Endothelial cell of umbilical vein (primary cell): ENCODE measurements around the gene CCDC3. TPM values are rescaled to one million over a fixed set of nuclear protein-coding genes. Genes with fewer than 3 reads are reported as not detected.

Source experiments
- BruUV-seq: library from RNA; stranded (reverse); fragments of 400-500 nt; replicated peaks from 2 replicates; lab custom pipeline; 2021; lab: Mats Ljungman, UMichigan
- CTCF ChIA-PET: fragments of 300-600, 350-600 bp; sonication (Branson Sonifier 250); formaldehyde crosslinking; loops from one replicate; lab custom pipeline; 2021; ENCODE audit warnings: antibody characterized with exemption, inconsistent platforms; lab: Charles Lee
- POLR2A ChIA-PET: fragments of 300-600, 350-600 bp; sonication (Branson Sonifier 250); formaldehyde crosslinking; loops from one replicate; lab custom pipeline; 2021; ENCODE audit warnings: antibody characterized with exemption, inconsistent platforms; lab: Charles Lee
- DNase-seq: peaks from one replicate; pipeline ENCODE4 v3.0.0-alpha.2; 2011; ENCODE audit warnings: low read depth, low spot score
- FAIRE-seq: peaks from 2 replicates; lab custom pipeline; 2011; peaks lifted over from hg19 to GRCh38; lab: Jason Lieb, UNC
- H2AFZ ChIP-seq: 2 replicates; pipeline ENCODE4 v1.6.0; 2012; ENCODE audit warnings: low read depth, low read length, control low read depth, inconsistent platforms
- H3K27ac ChIP-seq: 2 replicates; pipeline ENCODE4 v1.5.1; 2011; ENCODE audit warnings: low read depth, mild to moderate bottlenecking, control low read depth, low read length, moderate library complexity; ENCODE audit not compliant: insufficient read depth
- H3K27me3 ChIP-seq, 2 experiments: 2 replicates each; pipeline versions ENCODE4 v1.6.0 to v1.6.1; 2011; ENCODE audit warnings: low read length in 2 of 2, mixed read lengths in 1 of 2; ENCODE audit not compliant: control insufficient read depth in 2 of 2, insufficient read depth in 2 of 2
- H3K36me3 ChIP-seq, 2 experiments: 2 replicates in 1 of 2; 3 replicates in 1 of 2; pipeline ENCODE4 v1.5.1; 2011; ENCODE audit warnings: low read length in 2 of 2, mild to moderate bottlenecking in 1 of 2, moderate library complexity in 1 of 2; ENCODE audit not compliant: control insufficient read depth in 2 of 2, insufficient read depth in 2 of 2; ENCODE audit errors: extremely low read depth in 1 of 2
- H3K4me1 ChIP-seq: 3 replicates; pipeline ENCODE4 v1.5.1; 2011; ENCODE audit warnings: mild to moderate bottlenecking, low read length; ENCODE audit not compliant: control insufficient read depth, insufficient read depth; ENCODE audit errors: extremely low read depth
- H3K4me2 ChIP-seq: 2 replicates; pipeline ENCODE4 v1.6.1; 2011; ENCODE audit warnings: low read length, control low read depth, mixed read lengths; ENCODE audit not compliant: insufficient read depth
- H3K4me3 ChIP-seq, 3 experiments: fragments of 200-600 bp in 1 of 3; sonication (generic), shearing (Covaris generic) in 1 of 3; replicated peaks in 1 of 3; 2 replicates each; pipeline ENCODE4 v1.5.1; 2011 to 2016; ENCODE audit warnings: control low read depth in 3 of 3, low read length in 3 of 3, mild to moderate bottlenecking in 2 of 3, inconsistent platforms in 1 of 3, low read depth in 1 of 3, moderate library complexity in 1 of 3; ENCODE audit not compliant: insufficient read depth in 1 of 3
- H3K79me2 ChIP-seq: 2 replicates; pipeline ENCODE4 v1.6.0; 2012; ENCODE audit warnings: low read length, inconsistent platforms; ENCODE audit not compliant: control insufficient read depth, insufficient read depth
- H3K9ac ChIP-seq: replicated peaks from 2 replicates; pipeline ENCODE3; 2011; ENCODE audit warnings: low read length, control low read depth; ENCODE audit not compliant: insufficient read depth; ENCODE audit errors: extremely low read depth
- H3K9me1 ChIP-seq: replicated peaks from 3 replicates; pipeline ENCODE4 v1.6.0; 2011; ENCODE audit warnings: mild to moderate bottlenecking, low read length; ENCODE audit not compliant: control insufficient read depth, insufficient read depth; ENCODE audit errors: extremely low read depth
- H3K9me3 ChIP-seq: replicated peaks from 2 replicates; pipeline ENCODE4 v1.5.1; 2012; ENCODE audit warnings: low read length, inconsistent platforms; ENCODE audit not compliant: control insufficient read depth, insufficient read depth
- H4K20me1 ChIP-seq: replicated peaks from 2 replicates; pipeline ENCODE3; 2011; ENCODE audit warnings: mild to moderate bottlenecking, low read length; ENCODE audit not compliant: control insufficient read depth, insufficient read depth; ENCODE audit errors: extremely low read depth
- CTCF ChIP-seq, 2 donors: IDR thresholded peaks; 1 replicate in 1 of 2; 2 replicates in 1 of 2; pipeline ENCODE4 v1.5.1; 2011; ENCODE audit warnings: low read length in 2 of 2, mild to moderate bottlenecking in 2 of 2, moderate library complexity in 2 of 2, control low read depth in 1 of 2, inconsistent platforms in 1 of 2, low read depth in 1 of 2; ENCODE audit not compliant: insufficient read depth in 1 of 2; ENCODE audit errors: extremely low read depth in 1 of 2
- EZH2 ChIP-seq: IDR thresholded peaks from 2 replicates; pipeline ENCODE4 v1.6.1; 2012; ENCODE audit warnings: borderline replicate concordance, low read depth, mild to moderate bottlenecking, moderate library complexity, low read length, inconsistent platforms; ENCODE audit not compliant: severe bottlenecking
- FOS ChIP-seq: IDR thresholded peaks from 2 replicates; pipeline ENCODE4 v1.6.1; 2011; ENCODE audit warnings: mild to moderate bottlenecking, low read length, moderate library complexity, borderline replicate concordance; ENCODE audit not compliant: insufficient read depth
- GATA2 ChIP-seq: IDR thresholded peaks from 2 replicates; pipeline ENCODE4 v1.7.0; 2011; ENCODE audit warnings: low read depth, mild to moderate bottlenecking, moderate library complexity, mixed read lengths, low read length; ENCODE audit not compliant: insufficient read length, insufficient read depth
- MYC ChIP-seq: IDR thresholded peaks from one replicate; pipeline ENCODE4 v1.6.1; 2011; ENCODE audit warnings: mild to moderate bottlenecking, low read depth, low read length
- POLR2A ChIP-seq: IDR thresholded peaks from 2 replicates; pipeline ENCODE4 v1.6.1; 2012; ENCODE audit warnings: low read depth, mild to moderate bottlenecking, control low read depth, low read length
- POLR2AphosphoS5 ChIP-seq: IDR thresholded peaks from 2 replicates; pipeline ENCODE4 v1.6.1; 2012; ENCODE audit warnings: low read depth, mild to moderate bottlenecking, control low read depth, low read length, moderate library complexity; ENCODE audit not compliant: insufficient read depth
- dilution Hi-C: fragments of 300-500 bp; cut with MboI; formaldehyde crosslinking; loops from one replicate; pipeline ENCODE4 v1.15.0; 2019; ENCODE audit warnings: low sequenced_read_pairs; ENCODE audit not compliant: extremely low pct_ligation_motif_present
- intact Hi-C: fragments of 100-400 bp; cut with micrococcal nuclease; formaldehyde crosslinking; loops from one replicate; pipeline ENCODE4 v1.10.0; 2022
- polyA plus RNA-seq, 4 experiments: library from polyadenylated mRNA; depleted of rRNA in 3 of 4; stranded (reverse) in 3 of 4; unstranded in 1 of 4; fragments of >200 nt; gene quantifications; 2 replicates each; pipeline versions ENCODE4 v1.2.1 to v1.2.3, GENCODE V29; 2011 to 2012; ENCODE audit warnings: missing spikeins in 1 of 4
- total RNA-seq: library from RNA; stranded (reverse); gene quantifications from 2 replicates; pipeline ENCODE4 v1.2.3, GENCODE V29; 2021

Gene CCDC3
- total and polyA plus RNA-seq, 2 donors (not counting 3 experiments of a cell fraction or from before 2014, with no cell fraction given) = 0.90 to 1.4 TPM

- H4K20me1 ChIP-seq = no peaks in the 10 kb centered on the region
- H3K4me2 ChIP-seq = no peak overlapping the region
- H3K4me1 ChIP-seq = peaks cover under 1% of the 10 kb centered on the region
- FAIRE-seq (no peak), DNase-seq (no peak)
- no TSS peak for BruUV-seq
- H3K4me3 ChIP-seq = no peak overlapping the region
- H3K36me3 ChIP-seq = no peaks in the 10 kb centered on the region
- H3K27ac ChIP-seq = no peak overlapping the region
- peaks cover 0 to 7% of the 10 kb centered on the region in 2 experiments for H3K27me3 ChIP-seq
- intact Hi-C loops (no loop called here), dilution Hi-C loops (no loop called here)
- ChIA-PET CTCF (no interaction called here), POLR2A (no interaction called here)
- no peaks in the 10 kb centered on the region for H3K79me2 ChIP-seq
- TF ChIP-seq EZH2 (no peak), POLR2AphosphoS5 (no peak), POLR2A (no peak), CTCF (IDR thresholded peaks at IDR 0.05; ENCODE audit: extremely low read depth in 1 of 2, insufficient read depth in 1 of 2, low read depth in 1 of 2, low read length in 2 of 2) (no peak), MYC (no peak), FOS (no peak), GATA2 (no peak)
- no peaks in the 10 kb centered on the region for H3K9me3 ChIP-seq
- H3K9ac ChIP-seq = no peak overlapping the region
- no peaks in the 10 kb centered on the region for H3K9me1 ChIP-seq
- no peak overlapping the region for H2AFZ ChIP-seq
Measured at GRCh38 chr10:12854988-12855387, 146.5 kb downstream of the CCDC3 start.
